CD4-positive, alpha-beta T cell treated with Interleukin-4 for 1 hour (primary cell): ENCODE results near the gene ADPRH.

Source experiments
- DNase-seq, 2 donors: peaks; one replicate each; pipeline ENCODE4 v3.0.0-alpha.2; 2020 to 2022

The ADPRH gene

DNA sequence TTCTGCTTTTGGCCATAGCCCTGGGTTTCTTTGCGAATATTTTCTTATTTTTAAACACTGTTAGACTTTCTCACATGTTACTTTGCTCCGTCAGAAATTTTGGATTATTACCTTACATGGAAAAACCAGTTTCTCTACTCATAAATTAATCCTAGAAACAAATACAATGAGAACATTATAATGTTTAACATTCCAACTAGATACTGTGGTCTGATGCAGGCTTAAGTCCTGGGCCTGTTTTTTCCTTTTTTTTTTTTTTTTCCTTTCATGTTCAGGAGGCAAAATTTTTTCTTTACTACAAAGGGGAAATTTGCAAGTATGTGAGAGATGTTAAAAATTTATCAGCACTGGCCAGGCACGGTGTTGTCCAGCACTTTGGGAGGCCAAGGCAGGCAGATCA, 52.2 kb downstream of the ADPRH start:
- no peak for DNase-seq

DNA sequence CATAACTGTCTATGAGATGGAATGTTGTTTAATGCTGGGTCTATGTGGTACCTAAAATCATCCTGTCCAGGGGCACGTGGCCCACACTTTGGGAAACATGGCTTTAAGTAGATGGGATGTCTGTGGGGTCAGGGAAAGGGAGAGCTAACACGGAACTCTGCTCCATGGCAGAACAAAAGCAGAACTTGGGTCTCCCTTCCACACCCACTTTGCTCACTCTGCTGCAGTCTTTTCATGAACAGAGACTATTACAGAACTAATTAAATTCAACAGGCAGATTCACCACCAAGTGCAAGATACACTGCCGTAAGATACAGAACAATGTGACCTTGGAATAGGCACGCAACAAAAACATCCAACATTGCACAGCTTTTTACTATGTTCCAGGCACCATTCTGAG, 52.9 kb downstream of the ADPRH start:
- no peak for DNase-seq

DNA sequence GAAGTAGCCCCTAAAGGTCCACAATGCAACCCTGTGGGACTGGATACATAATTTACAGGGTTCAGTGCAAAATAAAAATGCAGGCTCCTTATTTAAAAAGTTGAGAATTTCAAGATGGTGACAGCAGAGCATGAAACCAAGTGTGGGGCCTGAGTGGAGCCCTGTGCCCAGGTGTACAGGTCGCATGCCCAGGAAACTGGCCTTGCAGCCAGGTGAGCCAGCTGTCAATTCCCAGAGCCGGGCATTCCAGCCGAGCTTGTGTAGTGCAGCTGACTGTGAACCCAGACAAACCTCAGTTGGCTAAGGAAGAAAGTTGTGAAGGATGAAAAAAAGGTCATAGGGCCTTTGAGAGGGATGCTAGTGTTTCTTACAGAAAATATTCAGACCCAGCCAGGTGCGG, 53.5 kb downstream of the ADPRH start:
- DNase-seq: no peak

DNA sequence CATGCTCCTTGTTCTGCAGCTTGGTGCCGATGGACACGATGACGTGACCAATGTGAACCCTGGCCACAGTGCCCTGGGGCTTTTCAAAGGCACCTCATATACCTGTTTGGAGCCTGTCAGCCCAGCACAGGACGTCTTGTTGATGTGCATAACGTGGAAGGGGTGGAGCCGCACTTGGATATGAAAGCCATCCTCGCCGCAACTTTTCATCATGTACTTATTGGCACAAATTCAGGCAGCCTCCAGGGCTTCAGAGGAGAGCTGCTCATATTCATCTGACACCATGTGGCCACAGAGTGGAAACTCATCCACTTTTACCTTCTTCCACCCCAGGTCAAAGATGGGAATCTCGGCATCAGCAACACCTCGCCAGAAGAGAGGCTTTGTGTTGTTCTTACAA, 56.4 kb downstream of the ADPRH start:
- no peak for DNase-seq

DNA sequence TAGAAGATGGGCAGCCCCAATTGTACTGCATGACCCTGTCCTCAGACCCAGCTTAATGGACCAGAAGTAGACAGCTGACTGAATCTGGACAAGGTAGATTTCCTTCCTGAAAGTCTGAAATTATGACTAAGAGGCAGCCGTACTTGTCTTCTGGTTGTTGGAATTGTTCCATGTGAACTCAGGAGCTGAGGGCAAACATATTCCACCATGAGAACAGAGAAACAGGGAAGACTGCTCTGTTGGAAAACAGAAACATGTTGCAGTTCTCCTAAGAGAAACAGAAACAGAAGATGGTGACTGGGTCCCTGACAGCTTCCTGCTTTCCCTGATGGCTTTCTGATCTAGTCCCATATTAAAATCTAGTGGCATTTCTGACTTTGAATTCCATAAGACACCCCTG, 57.0 kb downstream of the ADPRH start:
- DNase-seq: no peak

DNA sequence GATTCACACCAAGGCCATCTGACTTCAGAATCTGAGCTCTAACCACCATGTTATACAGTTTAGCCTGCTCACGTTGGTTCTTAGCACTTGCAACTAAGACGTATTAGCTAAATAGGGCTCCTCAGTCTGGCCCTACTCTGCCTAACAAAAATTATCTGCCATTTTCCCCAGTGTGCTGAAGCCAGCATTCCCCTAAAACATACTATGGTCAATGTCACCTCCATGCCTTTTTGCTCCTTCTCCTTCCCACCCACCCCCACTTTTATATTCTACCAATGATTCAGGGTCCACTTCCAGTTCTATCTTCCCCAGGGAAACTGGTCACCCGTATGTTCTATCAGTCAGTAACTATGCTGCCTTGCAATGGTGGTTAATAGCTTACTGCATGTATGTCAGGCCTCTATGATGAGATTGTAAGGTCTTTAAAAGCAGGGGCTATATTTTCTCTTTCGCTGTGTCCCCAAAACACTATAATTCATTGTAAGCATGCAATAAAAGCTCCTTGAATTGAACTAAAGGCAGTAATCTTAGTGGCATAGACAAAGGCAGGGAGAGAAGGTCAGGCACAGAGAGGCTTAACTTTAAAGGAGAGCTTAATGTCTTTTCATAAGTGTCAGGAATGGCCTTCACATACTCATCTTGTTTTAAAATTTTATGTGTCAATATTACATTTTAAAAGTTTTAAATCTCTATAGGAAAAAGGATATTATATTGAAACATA, 57.8 kb downstream of the ADPRH start:
- no peak for DNase-seq

DNA sequence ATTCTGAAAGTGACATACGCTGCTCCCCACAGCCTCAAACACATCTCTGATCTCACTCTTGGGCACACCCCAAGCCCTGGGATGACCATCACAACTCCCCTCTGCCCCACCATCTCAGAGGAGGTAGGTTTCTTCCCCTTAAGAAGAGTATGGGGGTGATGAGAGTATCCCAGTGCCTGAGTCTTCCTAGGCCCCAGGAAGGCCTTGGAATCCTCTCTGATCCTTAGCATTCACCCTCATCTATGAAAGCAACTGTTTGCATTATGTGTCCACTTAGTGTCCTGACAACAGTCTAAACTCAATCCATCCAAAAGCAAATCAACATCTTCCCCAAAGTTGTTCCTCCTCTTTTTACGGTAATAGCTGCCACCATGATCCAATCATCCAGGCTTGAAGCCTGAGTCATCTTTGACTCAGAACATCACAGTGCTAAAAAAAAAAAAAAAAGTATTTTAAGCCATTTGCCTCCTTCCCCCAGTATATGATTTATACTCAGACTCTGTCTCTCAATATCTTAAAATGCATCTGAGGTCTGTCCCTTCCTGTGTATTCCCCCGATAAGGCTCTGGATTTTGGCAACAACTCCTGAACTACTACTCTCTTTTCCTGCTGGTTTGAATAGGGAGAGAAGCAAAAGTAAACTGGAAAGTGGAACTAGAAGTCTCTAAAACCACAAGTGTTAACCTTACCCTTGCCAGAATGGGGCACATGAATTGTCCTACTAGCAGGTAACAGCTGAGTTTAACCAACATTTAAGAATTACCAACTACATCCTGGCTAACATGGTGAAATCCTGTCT, 58.6 kb downstream of the ADPRH start:
- DNase-seq: peak; percentile 10 to 27
